Measurements from ENCODE around the gene BHMT. TPM values are rescaled to one million over a fixed set of nuclear protein-coding genes. Genes with fewer than 3 reads are reported as not detected.

The BHMT gene
- not detected in 2 replicates for total RNA-seq

DNA sequence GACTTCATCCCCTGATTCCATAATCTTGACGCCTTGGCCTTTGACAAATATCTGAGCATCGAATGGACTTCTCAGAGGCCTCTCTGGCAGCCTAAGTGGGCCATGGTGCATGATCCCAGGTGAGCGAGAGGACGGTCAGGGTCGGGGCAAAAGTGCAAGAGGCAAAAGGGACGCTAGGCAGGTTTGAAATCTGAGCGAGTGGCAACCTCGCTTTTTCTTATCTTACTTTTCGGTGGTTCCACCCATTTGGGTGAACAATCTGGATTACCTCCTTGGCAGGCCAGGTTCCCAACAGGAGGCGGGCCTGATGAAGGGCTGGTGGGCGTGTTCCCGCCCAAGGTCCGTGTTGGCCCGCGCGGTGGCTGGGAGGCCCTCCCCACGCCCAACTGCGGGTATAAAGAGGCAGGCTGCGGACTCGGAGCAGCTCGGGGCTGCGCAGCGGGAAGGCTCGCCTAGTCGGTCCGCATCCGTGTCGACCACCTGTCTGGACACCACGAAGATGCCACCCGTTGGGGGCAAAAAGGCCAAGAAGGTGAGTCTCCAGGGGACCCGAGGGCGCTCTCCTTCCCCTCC, at the start of gene BHMT:
Gene BHMT, plus strand, starts transcription at position 423 of the 573 bp plus-strand sequence. Its CDS starts 77 bp downstream, at position 500.

DNA sequence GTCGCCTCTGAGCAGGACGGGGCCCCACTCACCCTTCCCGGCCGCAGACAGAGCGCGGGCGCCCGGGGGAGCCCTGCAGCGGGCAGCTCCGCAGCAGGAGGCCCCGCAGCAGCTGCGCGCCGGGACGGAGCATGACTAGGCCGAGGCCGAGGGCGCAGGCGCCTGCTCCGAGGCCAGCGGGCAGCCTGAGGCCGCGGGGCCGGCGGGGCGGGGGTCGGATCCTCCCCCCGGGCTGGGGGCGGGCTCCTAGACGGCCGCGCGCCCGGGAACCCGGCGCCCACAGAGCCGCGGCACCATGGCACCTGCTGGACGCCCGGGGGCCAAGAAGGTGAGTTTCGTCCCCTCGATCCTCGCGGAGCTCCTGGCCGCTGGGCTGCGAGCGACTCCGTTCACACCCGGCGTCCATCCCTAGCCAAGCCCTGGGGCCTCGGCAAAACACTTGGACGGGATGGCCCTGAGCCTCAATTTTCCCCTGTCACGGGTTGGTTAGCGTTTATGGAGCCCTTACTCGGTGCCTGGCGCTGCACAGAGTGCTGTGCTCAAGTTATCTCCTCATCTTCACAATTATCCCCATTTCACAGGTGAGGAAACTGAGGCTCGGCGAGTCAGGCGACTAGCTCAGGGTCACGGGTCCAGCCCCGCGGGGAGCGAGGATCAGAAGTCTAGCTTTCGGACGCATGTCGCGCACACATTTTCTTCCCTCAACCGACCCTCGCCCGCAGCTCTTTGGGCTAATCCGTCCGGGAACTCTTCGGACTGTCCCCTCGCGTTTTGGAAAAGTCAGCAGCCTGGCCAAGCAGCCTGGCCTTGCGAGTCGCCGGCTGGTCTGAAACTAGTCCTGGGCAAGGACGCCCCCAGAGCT, 41.9 kb upstream of the BHMT start, which contains the start of the genes BHMT2 and DMGDH:
Gene BHMT2, plus strand, starts transcription at position 280 of the 862 bp plus-strand sequence. Its CDS starts 16 bp downstream, at position 296.
Gene DMGDH, minus strand, starts transcription at position 187 of the 862 bp plus-strand sequence. Its CDS starts 54 bp downstream, at position 133.

Other genes with a start within 250 kb of the BHMT start
- 37.1 and 43.7 TPM in 2 replicates for gene ARSB, start 126.5 kb upstream of the BHMT start, total RNA-seq
- 1.9 and 2.3 TPM in 2 replicates for gene DMGDH, start 42.1 kb upstream of the BHMT start, total RNA-seq
- 3.1 and 6.4 TPM in 2 replicates for gene BHMT2, start 42.0 kb upstream of the BHMT start, total RNA-seq
- 16.5 and 18.2 TPM in 2 replicates for gene JMY, start 124.3 kb downstream of the BHMT start, total RNA-seq

Data from smooth muscle cell of the pulmonary artery (primary cell).